HG03469 (cell line): ENCODE results near the gene OR1L4.

Experiments
- ATAC-seq: cut with Tn5 transposase; IDR thresholded peaks from one replicate; pipeline ENCODE4 v1.9.1; 2021; ENCODE audit warnings: mild to moderate bottlenecking, moderate library complexity, moderate number of reproducible peaks; ENCODE audit not compliant: unreplicated experiment

Gene OR1L4, protein sequence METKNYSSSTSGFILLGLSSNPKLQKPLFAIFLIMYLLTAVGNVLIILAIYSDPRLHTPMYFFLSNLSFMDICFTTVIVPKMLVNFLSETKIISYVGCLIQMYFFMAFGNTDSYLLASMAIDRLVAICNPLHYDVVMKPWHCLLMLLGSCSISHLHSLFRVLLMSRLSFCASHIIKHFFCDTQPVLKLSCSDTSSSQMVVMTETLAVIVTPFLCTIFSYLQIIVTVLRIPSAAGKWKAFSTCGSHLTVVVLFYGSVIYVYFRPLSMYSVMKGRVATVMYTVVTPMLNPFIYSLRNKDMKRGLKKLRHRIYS

DNA sequence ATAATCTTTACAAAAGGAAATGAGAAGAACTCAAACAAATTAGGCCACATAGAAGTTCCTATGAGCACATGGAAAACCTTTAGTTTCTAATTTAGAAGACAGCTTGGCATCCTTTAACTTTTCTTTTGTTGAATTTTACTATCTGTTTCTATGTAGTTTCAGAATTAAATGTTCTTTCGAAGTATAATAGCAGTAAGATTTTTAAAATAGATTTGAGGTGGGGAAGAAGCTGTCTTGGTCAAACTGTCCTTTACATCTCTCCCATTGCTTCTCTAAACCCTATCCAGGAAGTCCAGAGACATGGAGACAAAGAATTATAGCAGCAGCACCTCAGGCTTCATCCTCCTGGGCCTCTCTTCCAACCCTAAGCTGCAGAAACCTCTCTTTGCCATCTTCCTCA is at the start of gene OR1L4:
TSS of gene OR1L4 (plus strand) at position 301 of the 400 bp plus-strand sequence. CDS start at position 301, 0 bp downstream.
- no peak for ATAC-seq

DNA sequence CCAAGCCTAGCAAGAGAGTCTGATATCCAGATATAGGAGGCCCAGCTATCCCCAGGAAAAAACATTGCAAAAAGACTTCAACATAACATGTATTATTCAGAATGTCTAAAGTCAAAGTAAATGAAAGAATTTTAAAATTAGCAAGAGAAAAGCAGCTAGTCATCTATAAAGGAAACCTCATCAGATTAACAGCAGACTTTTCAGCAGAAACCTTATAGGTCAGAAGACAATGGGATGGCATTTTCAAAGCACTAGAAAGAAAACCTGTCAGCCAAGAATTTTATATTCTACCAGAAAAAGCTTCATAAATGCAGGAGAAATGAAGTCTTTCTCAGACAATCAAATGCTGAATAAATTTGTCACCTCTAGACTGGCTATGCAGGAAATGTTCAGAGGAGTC is 38.9 kb upstream of the OR1L4 start:
- no peak for ATAC-seq

DNA sequence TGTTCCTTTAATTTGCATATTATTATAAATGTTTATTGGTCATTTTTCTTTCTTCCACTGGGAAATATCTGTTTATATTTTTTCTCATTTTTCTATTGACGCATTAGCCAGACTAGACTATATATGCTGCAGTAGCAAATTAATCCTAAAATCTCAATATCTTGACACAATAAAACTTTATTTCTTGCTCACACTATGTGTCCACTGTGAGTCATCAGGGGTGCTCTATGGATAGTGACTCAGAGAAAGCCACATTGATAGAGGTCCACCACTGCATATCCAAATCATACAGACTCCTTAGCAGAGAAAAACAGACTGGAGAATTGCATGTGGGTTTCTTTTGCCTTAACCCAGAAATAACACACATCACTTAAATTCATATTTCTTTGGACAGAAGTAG is 28.1 kb upstream of the OR1L4 start:
- no peak for ATAC-seq

DNA sequence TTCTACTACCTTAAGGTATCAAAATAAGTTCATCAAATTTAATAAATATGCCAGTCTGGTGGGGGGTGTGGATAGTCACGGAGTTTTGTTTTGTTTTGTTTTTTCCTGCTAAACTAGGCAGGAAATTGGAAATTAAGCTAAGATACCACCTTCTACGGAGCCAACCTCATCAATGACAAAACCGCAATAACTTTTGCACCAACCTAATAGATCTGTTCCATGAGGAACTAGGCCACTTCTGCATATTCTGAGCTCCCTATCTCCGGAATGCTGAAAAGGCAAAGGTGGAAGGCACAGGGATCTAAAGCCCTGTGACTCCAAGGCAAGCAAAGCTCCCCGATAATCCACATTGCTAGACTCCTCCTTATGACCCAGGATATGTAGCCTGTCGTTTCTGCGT is 5.8 kb upstream of the OR1L4 start:
- ATAC-seq, result no peak

DNA sequence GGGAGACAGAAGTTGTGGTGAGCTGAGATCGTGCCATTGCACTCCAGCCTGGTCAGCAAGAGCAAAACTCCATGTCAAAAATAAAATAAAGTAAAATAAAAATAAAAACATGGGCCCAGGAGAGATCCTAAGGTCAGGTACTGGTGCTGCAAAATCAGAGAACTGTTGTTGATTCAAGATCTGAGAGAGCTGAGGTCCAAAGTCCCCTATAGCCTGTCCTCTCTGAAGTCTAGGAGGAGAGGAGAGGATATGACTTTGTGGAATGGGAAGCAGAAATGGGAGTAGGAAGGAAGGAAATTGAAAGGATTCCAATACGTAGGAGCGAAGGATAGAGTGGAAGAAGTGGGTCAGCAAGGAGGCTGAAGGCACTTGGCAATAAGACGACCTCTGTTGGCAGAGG is 4.6 kb upstream of the OR1L4 start:
- no peak for ATAC-seq

DNA sequence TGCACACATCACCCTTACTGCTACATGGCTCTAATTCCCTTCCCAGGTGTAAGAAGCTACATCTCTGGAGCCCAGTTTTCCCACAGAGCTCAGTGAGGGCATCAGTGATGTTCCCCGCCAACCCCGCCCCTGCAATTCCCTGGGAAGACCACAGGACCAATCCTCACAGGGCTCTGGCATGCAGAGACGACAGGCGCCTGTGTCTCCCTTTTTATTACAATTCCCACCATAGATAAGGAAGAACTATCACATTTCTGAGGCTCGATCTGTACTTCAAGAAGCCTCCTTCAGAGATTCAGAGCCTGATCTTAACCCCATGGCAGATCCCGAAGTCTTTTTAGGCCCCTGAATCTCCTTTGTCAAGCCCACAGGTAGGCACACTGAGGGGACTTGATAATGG is 18.2 kb downstream of the OR1L4 start, which contains the start of gene OR1L6:
TSS of gene OR1L6 (plus strand) at position 301 of the 400 bp plus-strand sequence. CDS start 7,545 bp downstream, outside the sequence.
- ATAC-seq, result no peak

DNA sequence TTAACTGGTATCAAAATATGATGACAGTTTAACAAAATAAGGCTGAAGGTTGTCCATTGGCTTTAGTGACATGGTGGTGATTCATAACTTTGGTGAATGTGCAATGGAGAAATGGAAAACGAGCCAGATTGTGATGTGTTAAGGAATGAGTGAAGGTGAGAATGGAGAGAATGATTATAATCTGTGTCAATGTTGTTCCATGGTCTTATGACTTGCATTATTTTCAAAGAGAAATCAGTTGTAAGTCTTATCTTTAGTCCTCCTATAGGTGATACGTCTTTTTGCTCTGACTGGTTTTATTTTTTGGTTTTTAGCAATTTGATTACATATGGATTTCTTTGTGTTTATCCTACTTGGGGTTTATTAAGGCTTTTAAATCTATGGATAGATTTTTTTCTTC is 31.0 kb downstream of the OR1L4 start:
- no peak for ATAC-seq

DNA sequence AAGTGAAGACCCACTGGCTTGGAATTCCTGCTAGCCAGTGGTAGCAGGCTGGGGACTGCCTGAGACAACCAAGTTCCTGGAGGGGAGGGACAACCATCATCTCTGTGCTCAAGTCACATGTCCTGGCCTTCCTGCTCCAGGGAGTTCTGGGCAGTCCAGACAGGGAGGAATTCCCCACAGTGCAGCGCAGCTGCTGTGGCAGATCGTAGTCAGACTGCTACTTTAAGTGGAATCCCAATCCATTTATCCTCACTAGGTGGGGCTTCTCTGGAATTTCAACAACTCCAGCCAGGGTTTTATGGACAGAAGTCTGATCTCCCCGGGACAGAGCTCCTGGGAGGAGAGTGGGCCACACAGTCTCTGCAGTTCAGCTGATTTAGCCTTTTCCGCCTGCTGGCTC is 44.0 kb downstream of the OR1L4 start:
- no peak for ATAC-seq
